Kidney (tissue), 14 donors: Measurements from ENCODE around the gene STX11. TPM values are rescaled to one million over a fixed set of nuclear protein-coding genes. Genes with fewer than 3 reads are reported as not detected.

ENCODE experiments used
- DNase-seq, 5 donors: peaks; one replicate each; pipeline ENCODE4 v3.0.0-alpha.2; 2013 to 2020
- FAIRE-seq: peaks from 2 replicates; lab custom pipeline; 2012; peaks lifted over from hg19 to GRCh38; lab: Jason Lieb, UNC
- H3K27ac ChIP-seq, 2 donors: one replicate each; pipeline ENCODE4 v1.7.0; 2013; ENCODE audit warnings: low read depth in 2 of 2, low read length in 2 of 2, inconsistent platforms in 1 of 2
- H3K27me3 ChIP-seq: one replicate; pipeline ENCODE4 v1.7.1; 2013; ENCODE audit warnings: low read length, inconsistent platforms; ENCODE audit not compliant: control insufficient read depth, insufficient read depth
- H3K36me3 ChIP-seq, 3 donors: one replicate each; pipeline versions ENCODE4 v1.7.0 to v1.7.1; 2013; ENCODE audit warnings: low read length in 3 of 3, control low read depth in 1 of 3, inconsistent platforms in 1 of 3; ENCODE audit not compliant: insufficient read depth in 3 of 3, control insufficient read depth in 2 of 3
- H3K4me1 ChIP-seq, 3 donors: one replicate each; pipeline versions ENCODE4 v1.7.0 to v1.7.1; 2013; ENCODE audit warnings: low read length in 3 of 3, inconsistent platforms in 1 of 3, low read depth in 1 of 3; ENCODE audit not compliant: control insufficient read depth in 2 of 3, insufficient read depth in 2 of 3
- H3K4me3 ChIP-seq, 3 donors: one replicate each; pipeline versions ENCODE4 v1.7.0 to v1.8.1; 2013; ENCODE audit warnings: low read length in 3 of 3, control low read depth in 1 of 3, inconsistent platforms in 1 of 3
- H3K9ac ChIP-seq, 3 donors: one replicate each; pipeline versions ENCODE4 v1.7.0 to v1.7.1; 2013; ENCODE audit warnings: low read length in 3 of 3, control low read depth in 1 of 3, inconsistent platforms in 1 of 3
- H3K9me3 ChIP-seq, 3 donors: one replicate each; pipeline versions ENCODE4 v1.7.0 to v1.7.1; 2013; ENCODE audit warnings: low read length in 3 of 3, control low read depth in 1 of 3, inconsistent platforms in 1 of 3; ENCODE audit not compliant: control insufficient read depth in 2 of 3, insufficient read depth in 1 of 3
- CTCF ChIP-seq: IDR thresholded peaks from 3 replicates; pipeline ENCODE4 v1.5.1; 2012; ENCODE audit warnings: mild to moderate bottlenecking, moderate library complexity, borderline replicate concordance; ENCODE audit not compliant: insufficient read depth; ENCODE audit errors: extremely low read depth
- intact Hi-C: fragments of 100-400 bp; cut with DNase I; formaldehyde crosslinking; loops from one replicate; pipeline ENCODE4 v1.11.1; 2022
- polyA plus RNA-seq: library from polyadenylated mRNA; stranded (reverse); fragments of 350-450 nt; fragmentation: Illumina TruSeq; extraction: RNeasy Lipid Tissue Mini Kit (QIAGEN cat#74804); gene quantifications from one replicate; pipeline ENCODE4 v1.2.3, GENCODE V29; 2014; ENCODE audit warnings: low read depth, low replicate concordance; ENCODE audit not compliant: insufficient read depth
- total RNA-seq: library from RNA; stranded (reverse); fragmentation: NEBNext Ultra II Directional; extraction: Animal tissue kit (Norgen Biotek cat#: 25700); gene quantifications from one replicate; pipeline ENCODE4 v1.2.1, GENCODE V29; 2021
- donor health status: control.
- donor health status: control.
- donor health status: control.
- donor health status: control.
- donor health status: control.
- donor health status: DM: yes; HTN: yes; CAD: no.
- donor health status: Normal renal cell carcinoma (clear cell type).

Gene STX11
- total and polyA plus RNA-seq, 2 donors from 2014 or later: 2.0 to 6.7 TPM

- DNase-seq (peak in 2 of 5 donors; percentile 53 to 71), FAIRE-seq (peak; percentile 92)
- Histone ChIP-seq H3K4me1 (peaks cover 0 to 11% (median 9%) of the 10 kb centered on the region in 3 donors), H3K27ac (no peak overlapping the region), H3K4me3 (no peak overlapping the region), H3K9me3 (no peaks in the 10 kb centered on the region), H3K9ac (no peak overlapping the region), H3K36me3 (no peaks in the 10 kb centered on the region), H3K27me3 (no peaks in the 10 kb centered on the region)
- peak; percentile 53 for TF ChIP-seq CTCF
- intact Hi-C loops: loop anchor here (10.0 kb wide), 1 partner anchor 114 kb away; no protein-coding TSS in a partner anchor
Measured at GRCh38 chr6:144219056-144219685, 68.9 kb downstream of the STX11 start.

- Histone ChIP-seq H3K9me3 (no peaks in the 10 kb centered on the region), H3K9ac (no peak overlapping the region), H3K27me3 (no peaks in the 10 kb centered on the region), H3K4me3 (no peak overlapping the region), H3K27ac (no peak overlapping the region), H3K36me3 (no peaks in the 10 kb centered on the region), H3K4me1 (peaks cover 0 to 6% (median 4%) of the 10 kb centered on the region in 3 donors)
- intact Hi-C loops: no loop called here
- FAIRE-seq (no peak), DNase-seq (peak in 2 of 5 donors; percentile 25)
- TF ChIP-seq CTCF: no peak
Measured at GRCh38 chr6:144220031-144220790, 69.9 kb downstream of the STX11 start.

GRCh38 chr6:144223686-144224085 lies 73.4 kb downstream of the STX11 start:
- intact Hi-C loops: no loop called here
- no peaks in the 10 kb centered on the region for H3K27me3 ChIP-seq
- no peaks in the 10 kb centered on the region for H3K4me1 ChIP-seq
- no peak for TF ChIP-seq CTCF
- H3K4me3 ChIP-seq: no peak overlapping the region
- no peaks in the 10 kb centered on the region for H3K36me3 ChIP-seq
- DNase-seq (no peak), FAIRE-seq (no peak)
- H3K9me3 ChIP-seq: no peaks in the 10 kb centered on the region
- H3K27ac ChIP-seq: no peak overlapping the region
- H3K9ac ChIP-seq: no peak overlapping the region
